A549 (cell line): ENCODE results near the gene WNT11.

ENCODE experiments used
- CTCF ChIP-seq: fragments of >200 bp; sonication (Bioruptor Twin); formaldehyde crosslinking; IDR thresholded peaks from 3 replicates; pipeline ENCODE4 v1.5.1; 2016
- HEYL ChIP-seq: fragments of 250-450 bp; sonication (Bioruptor Pico); IDR thresholded peaks from 2 replicates; pipeline ENCODE4 v1.8.0; 2021; ENCODE audit warnings: mild to moderate bottlenecking, moderate library complexity
- HOXB13 ChIP-seq: fragments of 250-450 bp; sonication (Bioruptor Pico); IDR thresholded peaks from 2 replicates; pipeline ENCODE4 v1.5.0; 2020; ENCODE audit warnings: low read depth, mild to moderate bottlenecking, moderate library complexity
- MAFK ChIP-seq: fragments of 450-650 bp; IDR thresholded peaks from 2 replicates; pipeline ENCODE4 v1.6.1; 2014; ENCODE audit not compliant: partially characterized antibody
- POLR2A ChIP-seq: IDR thresholded peaks from 2 replicates; pipeline ENCODE4 v1.6.1; 2012; ENCODE audit warnings: mild to moderate bottlenecking, low read length
- RAD21 ChIP-seq, 2 experiments: fragments of >200 bp in 1 of 2; sonication (Bioruptor Twin) in 1 of 2; formaldehyde crosslinking in 1 of 2; IDR thresholded peaks in 1 of 2; conservative IDR thresholded peaks in 1 of 2; 2 replicates in 1 of 2; 3 replicates in 1 of 2; pipeline ENCODE4 v1.6.1; 2012 to 2018; ENCODE audit warnings: inconsistent platforms in 1 of 2
- RCOR1 ChIP-seq: fragments of 150-350 bp; IDR thresholded peaks from 2 replicates; pipeline ENCODE4 v1.6.1; 2014; ENCODE audit warnings: antibody characterized with exemption, low read length, low read depth
- USF2 ChIP-seq: fragments of 450-650 bp; IDR thresholded peaks from 2 replicates; pipeline ENCODE4 v1.6.1; 2014; ENCODE audit warnings: antibody characterized with exemption

- TF ChIP-seq USF2: no peak
- no peak for TF ChIP-seq HOXB13 (CRISPR knock-in tag)
- TF ChIP-seq HEYL (CRISPR knock-in tag): no peak
- TF ChIP-seq POLR2A: no peak
- TF ChIP-seq CTCF: no peak
- TF ChIP-seq MAFK: no peak
- TF ChIP-seq RAD21 (conservative IDR thresholded peaks at IDR 0.05 in 1 of 2, IDR thresholded peaks at IDR 0.05 in 1 of 2): no peak
- TF ChIP-seq RCOR1: no peak
Observed at GRCh38 chr11:76151556-76152085, 54.7 kb downstream of the WNT11 start.
